Measurements from ENCODE around the gene USP46. TPM values are rescaled to one million over a fixed set of nuclear protein-coding genes. Genes with fewer than 3 reads are reported as not detected.

The USP46 gene
- total RNA-seq, 1 experiment from 2014 or later, result 48.1 TPM

DNA sequence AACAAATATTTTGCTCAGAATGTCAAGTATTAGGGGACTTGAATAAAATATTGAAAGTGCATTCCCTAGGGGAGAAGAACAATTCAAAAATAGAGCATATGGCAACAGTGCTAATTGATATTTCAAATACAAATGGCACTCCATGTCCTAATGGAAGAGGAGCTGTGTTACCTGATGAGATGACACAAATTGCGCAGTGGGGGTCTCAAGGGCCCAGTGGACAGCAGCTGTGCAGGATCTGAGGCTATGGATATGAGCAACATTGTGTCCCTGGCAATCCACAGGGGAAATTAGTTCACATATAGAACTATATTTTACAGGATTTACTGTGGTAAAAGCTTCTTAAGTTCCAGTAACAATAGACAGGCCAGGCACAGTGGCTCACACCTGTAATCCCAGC is 17.4 kb upstream of the USP46 start:
- Mint-ChIP-seq H3K9me3 (peaks cover 13% of the 10 kb centered on the region), H3K27me3 (ENCODE audit: low read depth) (no peaks in the 10 kb centered on the region; the same call in 1 of the 2 replicates), H3K36me3 (peaks cover 9% of the 10 kb centered on the region; the same call in 1 of the 2 replicates), H3K4me1 (no peaks in the 10 kb centered on the region; the same call in 1 of the 2 replicates), H3K27ac (no peak overlapping the region), H3K4me3 (no peak overlapping the region)
- DNase-seq (ENCODE audit: low spot score), result no peak
- CTCF ChIA-PET, result interaction anchor here (0.7 kb wide), 1 partner anchor 442 kb away, joined by 3 read pairs; no protein-coding TSS in a partner anchor
- ATAC-seq, result no peak
- TF ChIP-seq TEAD4 (CRISPR knock-in tag; IDR thresholded peaks at IDR 0.05), result no peak
- TF ChIP-seq, protein P1, sequence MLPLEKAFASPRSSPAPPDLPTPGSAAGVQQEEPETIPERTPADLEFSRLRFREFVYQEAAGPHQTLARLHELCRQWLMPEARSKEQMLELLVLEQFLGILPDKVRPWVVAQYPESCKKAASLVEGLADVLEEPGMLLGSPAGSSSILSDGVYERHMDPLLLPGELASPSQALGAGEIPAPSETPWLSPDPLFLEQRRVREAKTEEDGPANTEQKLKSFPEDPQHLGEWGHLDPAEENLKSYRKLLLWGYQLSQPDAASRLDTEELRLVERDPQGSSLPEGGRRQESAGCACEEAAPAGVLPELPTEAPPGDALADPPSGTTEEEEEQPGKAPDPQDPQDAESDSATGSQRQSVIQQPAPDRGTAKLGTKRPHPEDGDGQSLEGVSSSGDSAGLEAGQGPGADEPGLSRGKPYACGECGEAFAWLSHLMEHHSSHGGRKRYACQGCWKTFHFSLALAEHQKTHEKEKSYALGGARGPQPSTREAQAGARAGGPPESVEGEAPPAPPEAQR (CRISPR knock-in tag; IDR thresholded peaks at IDR 0.05), result no peak
- no peak for TF ChIP-seq ZBTB21 (CRISPR knock-in tag; IDR thresholded peaks at IDR 0.05; ENCODE audit: borderline replicate concordance)
- no peak for TF ChIP-seq JUN (CRISPR knock-in tag; IDR thresholded peaks at IDR 0.05)
- POLR2A ChIA-PET, result no interaction called here

DNA sequence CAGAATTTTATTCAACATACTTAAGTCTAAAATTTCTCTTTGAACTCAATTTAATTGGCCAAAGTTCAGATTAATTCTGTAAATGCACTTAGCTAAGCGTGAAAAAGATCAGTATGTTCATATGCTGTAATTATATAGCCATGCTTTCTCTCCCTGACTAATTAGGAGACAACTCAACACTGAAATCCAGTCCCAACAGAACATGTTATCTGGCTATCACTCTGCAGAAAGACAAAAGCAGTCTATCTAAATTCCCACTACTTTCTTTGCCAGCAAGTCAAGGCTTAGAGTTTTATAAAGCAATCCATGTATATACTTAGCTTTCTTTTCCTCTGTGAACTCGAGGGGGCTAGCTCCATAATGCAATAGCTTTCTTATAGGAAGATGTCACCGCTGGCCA is 16.0 kb upstream of the USP46 start:
- ChIA-PET CTCF (no interaction called here), POLR2A (no interaction called here)
- H3K27ac Mint-ChIP-seq, result no peak overlapping the region
- TF ChIP-seq NFYB (CRISPR knock-in tag; conservative IDR thresholded peaks at IDR 0.05; ENCODE audit: low read depth) (no peak), NR2C2 (CRISPR knock-in tag; IDR thresholded peaks at IDR 0.05) (no peak), FOXP1 (CRISPR knock-in tag; IDR thresholded peaks at IDR 0.05; ENCODE audit: borderline replicate concordance) (no peak)
- TF ChIP-seq, protein P2, sequence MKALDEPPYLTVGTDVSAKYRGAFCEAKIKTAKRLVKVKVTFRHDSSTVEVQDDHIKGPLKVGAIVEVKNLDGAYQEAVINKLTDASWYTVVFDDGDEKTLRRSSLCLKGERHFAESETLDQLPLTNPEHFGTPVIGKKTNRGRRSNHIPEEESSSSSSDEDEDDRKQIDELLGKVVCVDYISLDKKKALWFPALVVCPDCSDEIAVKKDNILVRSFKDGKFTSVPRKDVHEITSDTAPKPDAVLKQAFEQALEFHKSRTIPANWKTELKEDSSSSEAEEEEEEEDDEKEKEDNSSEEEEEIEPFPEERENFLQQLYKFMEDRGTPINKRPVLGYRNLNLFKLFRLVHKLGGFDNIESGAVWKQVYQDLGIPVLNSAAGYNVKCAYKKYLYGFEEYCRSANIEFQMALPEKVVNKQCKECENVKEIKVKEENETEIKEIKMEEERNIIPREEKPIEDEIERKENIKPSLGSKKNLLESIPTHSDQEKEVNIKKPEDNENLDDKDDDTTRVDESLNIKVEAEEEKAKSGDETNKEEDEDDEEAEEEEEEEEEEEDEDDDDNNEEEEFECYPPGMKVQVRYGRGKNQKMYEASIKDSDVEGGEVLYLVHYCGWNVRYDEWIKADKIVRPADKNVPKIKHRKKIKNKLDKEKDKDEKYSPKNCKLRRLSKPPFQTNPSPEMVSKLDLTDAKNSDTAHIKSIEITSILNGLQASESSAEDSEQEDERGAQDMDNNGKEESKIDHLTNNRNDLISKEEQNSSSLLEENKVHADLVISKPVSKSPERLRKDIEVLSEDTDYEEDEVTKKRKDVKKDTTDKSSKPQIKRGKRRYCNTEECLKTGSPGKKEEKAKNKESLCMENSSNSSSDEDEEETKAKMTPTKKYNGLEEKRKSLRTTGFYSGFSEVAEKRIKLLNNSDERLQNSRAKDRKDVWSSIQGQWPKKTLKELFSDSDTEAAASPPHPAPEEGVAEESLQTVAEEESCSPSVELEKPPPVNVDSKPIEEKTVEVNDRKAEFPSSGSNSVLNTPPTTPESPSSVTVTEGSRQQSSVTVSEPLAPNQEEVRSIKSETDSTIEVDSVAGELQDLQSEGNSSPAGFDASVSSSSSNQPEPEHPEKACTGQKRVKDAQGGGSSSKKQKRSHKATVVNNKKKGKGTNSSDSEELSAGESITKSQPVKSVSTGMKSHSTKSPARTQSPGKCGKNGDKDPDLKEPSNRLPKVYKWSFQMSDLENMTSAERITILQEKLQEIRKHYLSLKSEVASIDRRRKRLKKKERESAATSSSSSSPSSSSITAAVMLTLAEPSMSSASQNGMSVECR (CRISPR knock-in tag; IDR thresholded peaks at IDR 0.05; ENCODE audit: borderline replicate concordance), result no peak
- no peak overlapping the region for H3K4me3 Mint-ChIP-seq
- ATAC-seq (no peak), DNase-seq (ENCODE audit: low spot score) (no peak)
- H3K27me3 Mint-ChIP-seq (ENCODE audit: low read depth), result no peaks in the 10 kb centered on the region; the same call in 1 of the 2 replicates
- H3K4me1 Mint-ChIP-seq, result no peaks in the 10 kb centered on the region; the same call in 1 of the 2 replicates
- H3K36me3 Mint-ChIP-seq, result peaks cover 9% of the 10 kb centered on the region; the same call in 1 of the 2 replicates
- peaks cover 13% of the 10 kb centered on the region for H3K9me3 Mint-ChIP-seq

DNA sequence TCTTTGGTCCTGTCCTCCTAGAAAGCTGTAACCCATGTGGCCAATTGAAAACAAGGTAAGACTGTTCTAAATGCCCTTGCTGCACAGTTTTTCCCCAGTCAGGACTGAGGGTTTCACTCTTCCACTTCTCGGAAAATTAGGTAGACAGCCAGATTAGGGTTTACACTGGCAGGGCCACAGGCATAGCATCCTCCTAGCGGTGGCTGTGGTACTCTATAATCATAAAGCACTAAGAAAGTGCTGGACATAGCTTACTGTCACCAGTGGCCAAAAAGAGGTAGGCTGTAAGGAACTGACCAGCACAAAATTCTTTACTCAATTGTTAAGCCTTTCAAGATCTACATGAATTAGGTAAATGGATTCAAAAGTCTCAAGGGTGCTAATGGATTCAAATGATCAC is 11.6 kb upstream of the USP46 start:
- Mint-ChIP-seq H3K4me1 (peaks cover under 1% of the 10 kb centered on the region; the same call in 1 of the 2 replicates), H3K36me3 (peaks cover 9% of the 10 kb centered on the region; the same call in 1 of the 2 replicates), H3K27ac (no peak overlapping the region), H3K4me3 (no peak overlapping the region), H3K9me3 (peaks cover 13% of the 10 kb centered on the region), H3K27me3 (ENCODE audit: low read depth) (no peaks in the 10 kb centered on the region; the same call in 1 of the 2 replicates)
- DNase-seq (ENCODE audit: low spot score) (no peak), ATAC-seq (peak; percentile 53)
- TF ChIP-seq NFE2L1 (CRISPR knock-in tag; IDR thresholded peaks at IDR 0.05) (no peak), ETV6 (CRISPR knock-in tag; IDR thresholded peaks at IDR 0.05) (no peak), NFYB (CRISPR knock-in tag; conservative IDR thresholded peaks at IDR 0.05; ENCODE audit: low read depth) (no peak), KAT7 (CRISPR knock-in tag; IDR thresholded peaks at IDR 0.05; ENCODE audit: borderline replicate concordance) (no peak), FOXP1 (CRISPR knock-in tag; IDR thresholded peaks at IDR 0.05; ENCODE audit: borderline replicate concordance) (no peak), ZNF396 (CRISPR knock-in tag; IDR thresholded peaks at IDR 0.05; ENCODE audit: borderline replicate concordance) (no peak), FOXK1 (CRISPR knock-in tag; IDR thresholded peaks at IDR 0.05) (no peak), SMAD4 (CRISPR knock-in tag; IDR thresholded peaks at IDR 0.05) (no peak), ATF1 (CRISPR knock-in tag; IDR thresholded peaks at IDR 0.05) (no peak), NR1H2 (CRISPR knock-in tag; IDR thresholded peaks at IDR 0.05) (no peak), NFATC4 (CRISPR knock-in tag; IDR thresholded peaks at IDR 0.05) (no peak), ZNF219 (CRISPR knock-in tag; IDR thresholded peaks at IDR 0.05; ENCODE audit: borderline replicate concordance) (no peak)
- TF ChIP-seq, protein P3, sequence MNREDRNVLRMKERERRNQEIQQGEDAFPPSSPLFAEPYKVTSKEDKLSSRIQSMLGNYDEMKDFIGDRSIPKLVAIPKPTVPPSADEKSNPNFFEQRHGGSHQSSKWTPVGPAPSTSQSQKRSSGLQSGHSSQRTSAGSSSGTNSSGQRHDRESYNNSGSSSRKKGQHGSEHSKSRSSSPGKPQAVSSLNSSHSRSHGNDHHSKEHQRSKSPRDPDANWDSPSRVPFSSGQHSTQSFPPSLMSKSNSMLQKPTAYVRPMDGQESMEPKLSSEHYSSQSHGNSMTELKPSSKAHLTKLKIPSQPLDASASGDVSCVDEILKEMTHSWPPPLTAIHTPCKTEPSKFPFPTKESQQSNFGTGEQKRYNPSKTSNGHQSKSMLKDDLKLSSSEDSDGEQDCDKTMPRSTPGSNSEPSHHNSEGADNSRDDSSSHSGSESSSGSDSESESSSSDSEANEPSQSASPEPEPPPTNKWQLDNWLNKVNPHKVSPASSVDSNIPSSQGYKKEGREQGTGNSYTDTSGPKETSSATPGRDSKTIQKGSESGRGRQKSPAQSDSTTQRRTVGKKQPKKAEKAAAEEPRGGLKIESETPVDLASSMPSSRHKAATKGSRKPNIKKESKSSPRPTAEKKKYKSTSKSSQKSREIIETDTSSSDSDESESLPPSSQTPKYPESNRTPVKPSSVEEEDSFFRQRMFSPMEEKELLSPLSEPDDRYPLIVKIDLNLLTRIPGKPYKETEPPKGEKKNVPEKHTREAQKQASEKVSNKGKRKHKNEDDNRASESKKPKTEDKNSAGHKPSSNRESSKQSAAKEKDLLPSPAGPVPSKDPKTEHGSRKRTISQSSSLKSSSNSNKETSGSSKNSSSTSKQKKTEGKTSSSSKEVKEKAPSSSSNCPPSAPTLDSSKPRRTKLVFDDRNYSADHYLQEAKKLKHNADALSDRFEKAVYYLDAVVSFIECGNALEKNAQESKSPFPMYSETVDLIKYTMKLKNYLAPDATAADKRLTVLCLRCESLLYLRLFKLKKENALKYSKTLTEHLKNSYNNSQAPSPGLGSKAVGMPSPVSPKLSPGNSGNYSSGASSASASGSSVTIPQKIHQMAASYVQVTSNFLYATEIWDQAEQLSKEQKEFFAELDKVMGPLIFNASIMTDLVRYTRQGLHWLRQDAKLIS (CRISPR knock-in tag; IDR thresholded peaks at IDR 0.05; ENCODE audit: borderline replicate concordance), result no peak
- TF ChIP-seq, protein P4, sequence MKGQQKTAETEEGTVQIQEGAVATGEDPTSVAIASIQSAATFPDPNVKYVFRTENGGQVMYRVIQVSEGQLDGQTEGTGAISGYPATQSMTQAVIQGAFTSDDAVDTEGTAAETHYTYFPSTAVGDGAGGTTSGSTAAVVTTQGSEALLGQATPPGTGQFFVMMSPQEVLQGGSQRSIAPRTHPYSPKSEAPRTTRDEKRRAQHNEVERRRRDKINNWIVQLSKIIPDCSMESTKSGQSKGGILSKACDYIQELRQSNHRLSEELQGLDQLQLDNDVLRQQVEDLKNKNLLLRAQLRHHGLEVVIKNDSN (CRISPR knock-in tag; IDR thresholded peaks at IDR 0.05), result no peak
- POLR2A ChIA-PET, result interaction anchor here (1.0 kb wide), 1 partner anchor 41 kb away, joined by 3 read pairs; no protein-coding TSS in a partner anchor
- CTCF ChIA-PET, result interaction anchor here (0.7 kb wide), 1 partner anchor 41 kb away, joined by 3 read pairs; no protein-coding TSS in a partner anchor
